Neural cell (in vitro differentiated cells): ENCODE data around the gene TOM1. TPM values are rescaled to one million over a fixed set of nuclear protein-coding genes. Genes with fewer than 3 reads are reported as not detected.

ENCODE experiments used
- H2AFZ ChIP-seq: fragments of 200-600, 300-800 bp; sonication (generic), shearing (Covaris generic); 2 replicates; pipeline ENCODE4 v1.6.0; 2014; ENCODE audit warnings: low read depth, mild to moderate bottlenecking, antibody characterized with exemption, low read length, moderate library complexity
- H3F3A ChIP-seq: fragments of 200-600 bp; shearing (Covaris generic); 2 replicates; pipeline ENCODE4 v1.6.1; 2016; ENCODE audit warnings: mild to moderate bottlenecking, moderate library complexity, mixed read lengths, antibody characterized with exemption, low read length; ENCODE audit not compliant: insufficient read depth, poor library complexity, severe bottlenecking
- H3K27ac ChIP-seq: fragments of 200-600, 300-800 bp; sonication (generic), shearing (Covaris generic); 2 replicates; pipeline ENCODE4 v1.5.1; 2014; ENCODE audit warnings: mild to moderate bottlenecking, low read length, moderate library complexity
- H3K27me3 ChIP-seq: fragments of 300-800, 200-600 bp; sonication (generic), shearing (Covaris generic); 2 replicates; pipeline ENCODE4 v1.6.0; 2014; ENCODE audit warnings: mild to moderate bottlenecking, low read depth, low read length, moderate library complexity; ENCODE audit not compliant: insufficient read depth
- H3K36me3 ChIP-seq: fragments of 300-800, 200-600 bp; sonication (generic), shearing (Covaris generic); 2 replicates; pipeline ENCODE4 v1.5.1; 2014; ENCODE audit warnings: mild to moderate bottlenecking, antibody characterized with exemption, low read length, moderate library complexity; ENCODE audit not compliant: insufficient read depth
- H3K4me2 ChIP-seq: fragments of 300-800, 200-600 bp; sonication (generic), shearing (Covaris generic); 2 replicates; pipeline ENCODE4 v1.6.0; 2014; ENCODE audit warnings: mild to moderate bottlenecking, low read length
- H3K4me3 ChIP-seq: fragments of 300-800, 200-600 bp; sonication (generic), shearing (Covaris generic); 2 replicates; pipeline ENCODE4 v1.5.1; 2014; ENCODE audit warnings: mild to moderate bottlenecking, low read length, moderate library complexity
- H3K79me2 ChIP-seq: fragments of 200-600 bp; shearing (Covaris generic); replicated peaks from 2 replicates; pipeline ENCODE4 v1.6.0; 2014; ENCODE audit warnings: mild to moderate bottlenecking, low read length, moderate library complexity; ENCODE audit not compliant: insufficient read depth
- H3K9ac ChIP-seq: fragments of 300-800, 200-600 bp; sonication (generic), shearing (Covaris generic); 2 replicates; pipeline ENCODE4 v1.6.1; 2016; ENCODE audit warnings: mild to moderate bottlenecking, low read length, mixed read lengths
- H3K9me2 ChIP-seq: fragments of 200-600 bp; shearing (Covaris generic); 2 replicates; pipeline ENCODE4 v1.6.1; 2016; ENCODE audit warnings: mild to moderate bottlenecking, low read length, mixed read lengths; ENCODE audit not compliant: insufficient read depth
- H3K9me3 ChIP-seq: fragments of 200-600, 300-800 bp; sonication (generic), shearing (Covaris generic); 2 replicates; pipeline ENCODE4 v1.6.1; 2016; ENCODE audit warnings: mild to moderate bottlenecking, mixed run types, low read length, moderate library complexity, mixed read lengths
- H4K20me1 ChIP-seq: fragments of 200-600 bp; shearing (Covaris generic); 2 replicates; pipeline ENCODE4 v1.6.1; 2016; ENCODE audit warnings: mild to moderate bottlenecking, mixed run types; ENCODE audit not compliant: insufficient read depth
- CTCF ChIP-seq: fragments of 450-650 bp; IDR thresholded peaks from 2 replicates; pipeline ENCODE4 v1.5.1; 2014; ENCODE audit warnings: antibody characterized with exemption, mild to moderate bottlenecking, moderate library complexity; ENCODE audit not compliant: poor library complexity, severe bottlenecking
- EP300 ChIP-seq: fragments of 450-650 bp; conservative IDR thresholded peaks from 2 replicates; pipeline ENCODE4 v1.6.1; 2014; ENCODE audit warnings: antibody characterized with exemption, mild to moderate bottlenecking, moderate library complexity; ENCODE audit not compliant: poor library complexity, severe bottlenecking
- EZH2 ChIP-seq: fragments of 200-600, 300-800 bp; shearing (Covaris generic), sonication (generic); IDR thresholded peaks from 2 replicates; pipeline ENCODE4 v1.6.1; 2014; ENCODE audit warnings: antibody characterized with exemption, low read length, borderline replicate concordance, mild to moderate bottlenecking; ENCODE audit not compliant: insufficient read depth, poor library complexity, severe bottlenecking
- MXI1 ChIP-seq: fragments of 450-650 bp; conservative IDR thresholded peaks from 2 replicates; pipeline ENCODE4 v1.6.1; 2014; ENCODE audit warnings: antibody characterized with exemption, mild to moderate bottlenecking; ENCODE audit not compliant: poor library complexity, severe bottlenecking
- POLR2AphosphoS5 ChIP-seq: IDR thresholded peaks from 2 replicates; pipeline ENCODE4 v1.6.1; 2012
- RAD21 ChIP-seq: fragments of 450-650 bp; conservative IDR thresholded peaks from 2 replicates; pipeline ENCODE4 v1.6.1; 2014; ENCODE audit warnings: antibody characterized with exemption, mild to moderate bottlenecking, moderate library complexity
- SMC3 ChIP-seq: fragments of 450-650 bp; conservative IDR thresholded peaks from 2 replicates; pipeline ENCODE4 v1.6.1; 2014; ENCODE audit warnings: antibody characterized with exemption, mild to moderate bottlenecking, moderate library complexity; ENCODE audit not compliant: poor library complexity
- TAF1 ChIP-seq: IDR thresholded peaks from 2 replicates; pipeline ENCODE4 v1.6.1; 2012; ENCODE audit warnings: low read depth
- polyA plus RNA-seq: library from polyadenylated mRNA; depleted of rRNA; stranded (reverse); fragments of >200 nt; gene quantifications from 2 replicates; pipeline ENCODE4 v1.2.3, GENCODE V29; 2014
- TF ChIP-seq, protein P1 (sequence below): IDR thresholded peaks from 2 replicates; pipeline ENCODE4 v1.6.1; 2012; ENCODE audit warnings: borderline replicate concordance

TOM1 gene
- polyA plus RNA-seq, 1 donor from 2014 or later: 13.3 TPM

DNA sequence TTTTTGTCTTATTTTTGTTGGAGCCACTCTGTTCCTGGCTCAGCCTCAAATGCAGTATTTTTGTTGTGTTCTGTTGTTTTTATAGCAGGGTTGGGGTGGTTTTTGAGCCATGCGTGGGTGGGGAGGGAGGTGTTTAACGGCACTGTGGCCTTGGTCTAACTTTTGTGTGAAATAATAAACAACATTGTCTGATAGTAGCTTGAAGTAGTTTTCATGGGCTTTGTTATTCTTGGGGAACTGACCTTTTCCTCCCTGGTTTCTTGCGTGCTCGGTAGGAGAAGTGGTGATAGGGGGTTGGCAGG lies 94.3 kb downstream of the TOM1 start:
- no peaks in the 10 kb centered on the region for H3F3A ChIP-seq
- no peak overlapping the region for H3K27ac ChIP-seq
- no peaks in the 10 kb centered on the region for H3K9me3 ChIP-seq
- H3K79me2 ChIP-seq: no peaks in the 10 kb centered on the region
- H3K27me3 ChIP-seq: no peaks in the 10 kb centered on the region
- H3K9me2 ChIP-seq: no peaks in the 10 kb centered on the region
- H3K4me3 ChIP-seq: no peak overlapping the region
- no peaks in the 10 kb centered on the region for H3K36me3 ChIP-seq
- H4K20me1 ChIP-seq: no peaks in the 10 kb centered on the region
- H3K4me2 ChIP-seq: no peak overlapping the region
- TF ChIP-seq, protein P1, sequence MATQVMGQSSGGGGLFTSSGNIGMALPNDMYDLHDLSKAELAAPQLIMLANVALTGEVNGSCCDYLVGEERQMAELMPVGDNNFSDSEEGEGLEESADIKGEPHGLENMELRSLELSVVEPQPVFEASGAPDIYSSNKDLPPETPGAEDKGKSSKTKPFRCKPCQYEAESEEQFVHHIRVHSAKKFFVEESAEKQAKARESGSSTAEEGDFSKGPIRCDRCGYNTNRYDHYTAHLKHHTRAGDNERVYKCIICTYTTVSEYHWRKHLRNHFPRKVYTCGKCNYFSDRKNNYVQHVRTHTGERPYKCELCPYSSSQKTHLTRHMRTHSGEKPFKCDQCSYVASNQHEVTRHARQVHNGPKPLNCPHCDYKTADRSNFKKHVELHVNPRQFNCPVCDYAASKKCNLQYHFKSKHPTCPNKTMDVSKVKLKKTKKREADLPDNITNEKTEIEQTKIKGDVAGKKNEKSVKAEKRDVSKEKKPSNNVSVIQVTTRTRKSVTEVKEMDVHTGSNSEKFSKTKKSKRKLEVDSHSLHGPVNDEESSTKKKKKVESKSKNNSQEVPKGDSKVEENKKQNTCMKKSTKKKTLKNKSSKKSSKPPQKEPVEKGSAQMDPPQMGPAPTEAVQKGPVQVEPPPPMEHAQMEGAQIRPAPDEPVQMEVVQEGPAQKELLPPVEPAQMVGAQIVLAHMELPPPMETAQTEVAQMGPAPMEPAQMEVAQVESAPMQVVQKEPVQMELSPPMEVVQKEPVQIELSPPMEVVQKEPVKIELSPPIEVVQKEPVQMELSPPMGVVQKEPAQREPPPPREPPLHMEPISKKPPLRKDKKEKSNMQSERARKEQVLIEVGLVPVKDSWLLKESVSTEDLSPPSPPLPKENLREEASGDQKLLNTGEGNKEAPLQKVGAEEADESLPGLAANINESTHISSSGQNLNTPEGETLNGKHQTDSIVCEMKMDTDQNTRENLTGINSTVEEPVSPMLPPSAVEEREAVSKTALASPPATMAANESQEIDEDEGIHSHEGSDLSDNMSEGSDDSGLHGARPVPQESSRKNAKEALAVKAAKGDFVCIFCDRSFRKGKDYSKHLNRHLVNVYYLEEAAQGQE: no peak
- TF ChIP-seq EZH2: no peak
- TF ChIP-seq RAD21: no peak
- TF ChIP-seq SMC3: no peak
- no peak for TF ChIP-seq POLR2AphosphoS5
- TF ChIP-seq CTCF: no peak
- no peak for TF ChIP-seq EP300
- TF ChIP-seq MXI1: no peak
- no peak for TF ChIP-seq TAF1
- no peak overlapping the region for H3K9ac ChIP-seq
- no peak overlapping the region for H2AFZ ChIP-seq

DNA sequence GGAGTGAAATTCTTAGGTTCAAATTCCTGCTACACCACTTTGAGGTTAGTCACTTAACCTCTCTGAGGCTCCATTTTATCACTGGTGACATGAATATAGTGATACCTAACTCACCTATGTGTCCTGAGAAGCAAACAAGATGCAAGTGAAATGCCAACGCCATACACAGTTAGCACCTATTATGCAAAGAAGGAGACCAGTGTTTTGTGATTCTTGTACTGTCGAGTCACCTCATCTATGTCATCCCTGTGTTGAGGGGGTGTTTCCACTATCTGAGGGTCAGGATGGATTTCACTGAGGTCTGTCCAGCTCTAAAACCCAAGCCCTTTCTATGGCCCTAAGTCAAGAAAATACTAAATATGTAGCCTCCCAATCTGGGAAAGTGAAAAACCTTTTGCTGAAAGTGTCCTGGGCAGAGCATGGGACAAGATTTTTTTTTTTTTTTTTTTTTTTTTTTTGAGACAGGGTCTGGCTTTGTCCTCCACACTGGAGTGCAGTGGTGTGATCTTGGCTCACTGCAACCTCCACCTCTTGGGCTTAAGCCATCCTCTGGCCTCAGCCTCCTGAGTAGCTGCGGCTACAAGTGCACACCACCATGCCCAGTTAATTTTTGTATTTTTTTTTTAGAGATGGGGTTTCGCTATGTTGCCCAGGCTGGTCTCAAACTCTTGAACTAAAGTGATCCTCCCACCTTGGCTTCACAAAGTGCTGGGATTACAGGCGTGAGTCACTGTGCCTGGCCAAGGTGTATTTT lies 95.3 kb downstream of the TOM1 start:
- H3K27me3 ChIP-seq: no peaks in the 10 kb centered on the region

More for the DNA sequence above, 95.3 kb downstream of the TOM1 start:
- TF ChIP-seq, protein P1: no peak
- no peak for TF ChIP-seq TAF1
- TF ChIP-seq EP300: no peak
- no peak for TF ChIP-seq RAD21
- TF ChIP-seq CTCF: no peak
- no peak for TF ChIP-seq SMC3
- no peak for TF ChIP-seq EZH2
- no peak for TF ChIP-seq MXI1
- H3K4me3 ChIP-seq: no peak overlapping the region
- no peak overlapping the region for H2AFZ ChIP-seq
- no peaks in the 10 kb centered on the region for H3K79me2 ChIP-seq
- H3K4me2 ChIP-seq: no peak overlapping the region
- H3F3A ChIP-seq: no peaks in the 10 kb centered on the region
- no peak overlapping the region for H3K27ac ChIP-seq
- no peaks in the 10 kb centered on the region for H3K36me3 ChIP-seq
- H3K9me2 ChIP-seq: no peaks in the 10 kb centered on the region
- no peaks in the 10 kb centered on the region for H3K9me3 ChIP-seq
- no peaks in the 10 kb centered on the region for H4K20me1 ChIP-seq
- no peak overlapping the region for H3K9ac ChIP-seq
